SK-N-SH (cell line): ENCODE measurements around the gene CEP55.

Experiments used
- CHD2 ChIP-seq: fragments of 150-350 bp; IDR thresholded peaks from 2 replicates; pipeline ENCODE4 v1.6.1; 2018; ENCODE audit warnings: low read length; ENCODE audit not compliant: partially characterized antibody
- CTCF ChIP-seq: fragments of 200-600 bp; sonication (generic); IDR thresholded peaks from 2 replicates; pipeline ENCODE4 v1.6.1; 2017; ENCODE audit warnings: antibody characterized with exemption, mild to moderate bottlenecking, moderate library complexity
- EP300 ChIP-seq, 2 experiments: IDR thresholded peaks; 2 replicates each; pipeline versions ENCODE4 v1.4.0 to v1.6.1; 2012; ENCODE audit warnings: borderline replicate concordance in 1 of 2, low read depth in 1 of 2, low read length in 1 of 2
- IRF3 ChIP-seq: fragments of 150-350 bp; IDR thresholded peaks from 2 replicates; pipeline ENCODE4 v1.6.1; 2016; ENCODE audit warnings: mild to moderate bottlenecking, low read depth, low read length
- NRF1 ChIP-seq: IDR thresholded peaks from 2 replicates; pipeline ENCODE4 v1.6.1; 2012; ENCODE audit warnings: low read depth, mild to moderate bottlenecking, low read length
- PBX3 ChIP-seq: IDR thresholded peaks from 2 replicates; pipeline ENCODE4; 2012
- POLR2AphosphoS5 ChIP-seq: IDR thresholded peaks from 2 replicates; pipeline ENCODE4 v1.6.1; 2012; ENCODE audit warnings: low read depth, low read length
- RAD21 ChIP-seq: IDR thresholded peaks from 2 replicates; pipeline ENCODE4 v1.6.1; 2012; ENCODE audit warnings: mild to moderate bottlenecking, low read length
- SMC3 ChIP-seq: IDR thresholded peaks from 2 replicates; pipeline ENCODE4 v1.6.1; 2012; ENCODE audit warnings: low read depth, low read length, improper control_type of control experiment
- TCF12 ChIP-seq: IDR thresholded peaks from 2 replicates; pipeline ENCODE4 v1.4.0; 2012

- TF ChIP-seq CTCF (no peak), TCF12 (no peak), EP300 (IDR thresholded peaks at IDR 0.05; ENCODE audit: borderline replicate concordance in 1 of 2, low read depth in 1 of 2, low read length in 1 of 2) (no peak), POLR2AphosphoS5 (no peak), IRF3 (no peak), RAD21 (no peak), PBX3 (no peak), NRF1 (no peak), CHD2 (no peak), SMC3 (no peak)
Measured at GRCh38 chr10:93475227-93475626, 21.2 kb upstream of the CEP55 start.
